GM12892 (cell line): ENCODE measurements around the gene TRAPPC2B. TPM values are rescaled to one million over a fixed set of nuclear protein-coding genes. Genes with fewer than 3 reads are reported as not detected.

Experiments
- DNase-seq: peaks from one replicate; pipeline ENCODE4 v3.0.0; 2011; ENCODE audit not compliant: insufficient read length
- FAIRE-seq: peaks from 2 replicates; lab custom pipeline; 2011; peaks lifted over from hg19 to GRCh38; lab: Jason Lieb, UNC
- POLR2A ChIP-seq: IDR thresholded peaks from 2 replicates; pipeline ENCODE4 v1.6.1; 2011; ENCODE audit warnings: low read depth, low read length, control low read depth
- POLR2AphosphoS5 ChIP-seq: IDR thresholded peaks from 2 replicates; pipeline ENCODE4 v1.6.1; 2011; ENCODE audit warnings: low read depth, low read length, control low read depth
- TAF1 ChIP-seq: IDR thresholded peaks from 2 replicates; pipeline ENCODE4 v1.6.1; 2011; ENCODE audit warnings: low read depth, mild to moderate bottlenecking, control low read depth, low read length, borderline replicate concordance
- polyA plus RNA-seq: library from polyadenylated mRNA; unstranded; fragments of >200 nt; gene quantifications from one replicate; pipeline ENCODE4 v1.2.1, GENCODE V29; 2012; ENCODE audit warnings: missing spikeins, inconsistent platforms; ENCODE audit not compliant: missing spikeins

Gene TRAPPC2B
- polyA plus RNA-seq: 17.6 TPM

- peak; percentile 100 for FAIRE-seq
- TF ChIP-seq TAF1 (peak; percentile 54; the same call in 1 of the 2 replicates), POLR2AphosphoS5 (peak; percentile 74), POLR2A (peak; percentile 77; the same call in 1 of the 2 replicates)
These were observed at the start of gene TRAPPC2B, which contains the start of gene ZNF547 for GRCh38 chr19:57362997-57363687. TSS of gene TRAPPC2B (plus strand) at chr19:57363551. CDS start at chr19:57364834, 1,283 bp downstream. TSS of gene ZNF547 (plus strand) at chr19:57363551. CDS start at chr19:57368556, 5,005 bp downstream.

DNA sequence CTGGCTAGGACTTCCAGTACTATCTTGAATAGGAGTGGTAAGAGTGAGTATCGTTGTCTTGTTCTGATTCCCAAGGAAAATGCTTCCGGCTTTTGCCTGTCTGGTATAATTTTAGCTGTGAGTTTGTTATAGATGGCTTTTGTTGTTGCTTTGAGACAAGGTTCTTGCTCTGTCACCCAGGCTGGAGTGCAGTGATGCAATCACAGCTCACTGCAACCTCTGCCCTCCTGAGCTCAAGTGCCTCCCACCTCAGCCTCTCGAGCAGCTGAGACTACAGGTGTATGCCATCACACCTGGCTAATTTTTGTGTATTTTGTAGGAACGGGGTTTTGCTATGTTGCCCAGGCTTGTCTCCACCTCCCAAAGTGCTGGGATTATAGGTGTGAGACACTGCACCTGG, 49.2 kb upstream of the TRAPPC2B start:
- FAIRE-seq: no peak
- DNase-seq: no peak
- TF ChIP-seq POLR2A: no peak
- TF ChIP-seq POLR2AphosphoS5: no peak
- no peak for TF ChIP-seq TAF1

More at GRCh38 chr19:57362997-57363687, at the start of gene TRAPPC2B, which contains the start of gene ZNF547:
- peak; percentile 81 for DNase-seq

GRCh38 chr19:57317503-57317902, 45.8 kb upstream of the TRAPPC2B start:
- no peak for DNase-seq
- no peak for FAIRE-seq
- no peak for TF ChIP-seq POLR2A
- TF ChIP-seq POLR2AphosphoS5: no peak
- TF ChIP-seq TAF1: no peak

- no peak for FAIRE-seq
These were observed 43.5 kb upstream of the TRAPPC2B start for GRCh38 chr19:57319869-57320179.

DNA sequence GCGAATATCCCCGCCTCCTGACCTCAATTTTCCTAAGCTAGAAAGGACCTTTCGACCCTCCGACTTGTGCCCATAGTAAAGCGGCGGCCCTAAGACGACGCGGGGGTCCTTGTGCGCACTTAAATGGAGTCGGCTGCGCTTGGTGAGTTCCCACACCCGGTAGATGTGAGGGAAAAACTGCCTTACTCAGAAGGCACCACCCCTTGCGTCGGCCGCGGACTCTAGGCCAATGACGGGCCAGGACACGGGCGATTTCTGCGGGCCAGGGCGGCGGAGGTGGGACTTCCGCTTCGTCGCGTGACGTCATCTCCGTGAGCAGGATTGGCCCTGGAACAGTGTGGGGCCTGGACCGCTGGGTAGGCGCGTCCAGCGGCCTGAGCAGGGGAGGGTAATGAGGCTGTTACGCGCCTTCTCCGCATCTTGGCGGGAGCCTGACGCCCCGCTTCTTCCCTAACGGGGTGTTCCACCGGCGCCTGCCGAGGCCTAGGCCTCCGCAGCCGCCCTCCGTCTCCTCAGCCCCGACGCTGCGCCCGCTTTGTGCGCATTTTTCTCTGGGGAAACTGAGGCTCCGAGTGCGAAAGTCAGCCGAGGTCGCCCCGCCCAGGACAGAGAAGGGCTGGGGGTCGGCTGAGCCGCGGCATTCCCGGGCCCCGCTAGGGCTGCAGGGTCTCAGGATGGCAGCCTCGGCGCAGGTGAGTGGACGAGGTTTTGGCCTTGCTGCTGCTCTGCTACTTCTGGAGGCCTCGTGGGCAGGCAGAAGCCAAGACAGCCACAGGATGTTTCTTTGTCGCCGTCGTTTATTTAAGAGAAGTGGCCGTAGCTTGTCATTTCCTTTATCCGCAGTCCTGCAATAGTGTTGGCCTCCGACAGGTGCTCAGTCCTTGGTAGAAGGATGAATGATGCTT, 42.9 kb upstream of the TRAPPC2B start, which contains the start of gene ZNF543:
TSS of gene ZNF543 (plus strand) at position 293 of the 905 bp plus-strand sequence. CDS start at position 675, 382 bp downstream.
- FAIRE-seq (peak; percentile 99), DNase-seq (peak; percentile 97)
- TF ChIP-seq TAF1: 0 out of 2 replicates have a peak, but pooled peaks have one; percentile 42
- TF ChIP-seq POLR2A: peak; percentile 87
- TF ChIP-seq POLR2AphosphoS5: peak; percentile 88

More at GRCh38 chr19:57319869-57320179, 43.5 kb upstream of the TRAPPC2B start:
- TF ChIP-seq POLR2AphosphoS5 (no peak), POLR2A (no peak), TAF1 (no peak)
- DNase-seq: no peak

DNA sequence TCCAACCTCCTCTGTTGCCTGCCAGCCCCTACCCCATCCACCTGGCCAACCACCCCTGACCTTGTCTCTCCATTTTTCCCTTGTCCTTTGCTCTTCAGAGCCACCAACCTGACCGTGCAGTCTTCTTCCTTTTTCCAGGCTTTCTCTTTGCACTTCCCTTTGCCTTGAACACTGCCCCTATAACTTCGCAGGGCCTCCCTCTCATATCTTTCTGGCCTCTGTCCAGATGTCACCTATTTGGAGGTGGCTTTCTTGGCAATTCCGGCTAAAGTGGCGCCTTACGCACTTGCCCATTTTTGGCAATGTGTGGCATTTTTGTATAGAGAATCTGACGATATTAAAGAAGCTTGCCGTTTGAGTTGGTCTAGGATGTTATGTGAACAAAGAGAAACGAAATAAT, 42.2 kb upstream of the TRAPPC2B start:
- TF ChIP-seq POLR2A (no peak), POLR2AphosphoS5 (no peak), TAF1 (no peak)
- DNase-seq (no peak), FAIRE-seq (no peak)

DNA sequence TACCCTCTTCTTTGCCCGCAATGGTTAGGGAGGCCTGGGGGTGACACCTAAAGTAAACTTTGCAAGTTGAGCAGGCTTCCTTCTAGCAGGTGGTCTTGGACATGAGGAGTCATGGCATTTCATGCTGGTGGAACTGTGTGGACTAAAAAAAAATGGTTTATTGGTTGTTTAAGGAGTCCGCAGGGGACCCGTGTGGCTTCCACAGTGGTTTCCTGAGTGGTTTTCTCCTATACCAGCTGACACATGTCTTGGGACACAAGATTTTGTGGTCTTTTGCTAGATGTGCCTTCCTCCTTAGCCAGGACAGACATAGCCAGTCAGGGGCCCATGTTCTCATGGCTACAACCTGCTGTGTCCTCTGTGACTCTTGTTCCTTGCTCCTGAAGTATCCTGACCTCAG, 41.6 kb upstream of the TRAPPC2B start:
- no peak for DNase-seq
- no peak for FAIRE-seq
- TF ChIP-seq POLR2A (no peak), POLR2AphosphoS5 (no peak), TAF1 (no peak)

DNA sequence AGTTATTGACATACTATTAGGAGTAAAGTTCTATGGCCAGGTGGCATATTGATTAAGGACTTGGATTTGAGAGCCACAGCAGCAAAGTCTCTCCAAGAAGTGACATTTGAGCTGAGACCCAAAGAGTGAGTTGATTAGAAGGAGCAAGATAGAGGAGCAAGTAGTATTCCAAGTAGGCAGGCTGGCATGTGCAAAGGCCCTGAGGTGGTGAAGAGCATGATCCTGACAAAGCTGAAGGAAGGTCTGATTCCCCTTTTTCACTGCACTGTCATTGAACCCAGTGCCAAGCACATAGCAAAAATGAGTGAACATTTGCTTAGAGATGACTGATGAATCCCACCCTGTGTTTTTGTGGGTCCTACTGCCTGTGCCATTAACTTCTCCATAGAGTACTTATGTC, 38.4 kb upstream of the TRAPPC2B start:
- FAIRE-seq (no peak), DNase-seq (no peak)
- no peak for TF ChIP-seq POLR2AphosphoS5
- TF ChIP-seq POLR2A: no peak
- TF ChIP-seq TAF1: no peak

DNA sequence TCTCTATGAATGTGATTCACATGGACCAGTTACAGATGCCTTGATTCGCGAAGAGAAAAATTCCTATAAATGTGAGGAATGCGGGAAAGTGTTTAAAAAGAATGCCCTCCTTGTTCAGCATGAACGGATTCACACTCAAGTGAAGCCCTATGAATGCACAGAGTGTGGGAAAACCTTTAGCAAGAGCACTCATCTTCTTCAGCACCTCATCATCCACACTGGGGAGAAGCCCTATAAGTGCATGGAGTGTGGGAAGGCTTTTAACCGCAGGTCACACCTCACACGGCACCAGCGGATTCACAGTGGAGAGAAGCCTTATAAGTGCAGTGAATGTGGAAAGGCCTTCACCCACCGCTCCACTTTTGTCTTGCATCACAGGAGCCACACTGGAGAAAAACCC, 35.4 kb upstream of the TRAPPC2B start:
- DNase-seq (no peak), FAIRE-seq (no peak)
- TF ChIP-seq POLR2A: no peak
- no peak for TF ChIP-seq TAF1
- no peak for TF ChIP-seq POLR2AphosphoS5

DNA sequence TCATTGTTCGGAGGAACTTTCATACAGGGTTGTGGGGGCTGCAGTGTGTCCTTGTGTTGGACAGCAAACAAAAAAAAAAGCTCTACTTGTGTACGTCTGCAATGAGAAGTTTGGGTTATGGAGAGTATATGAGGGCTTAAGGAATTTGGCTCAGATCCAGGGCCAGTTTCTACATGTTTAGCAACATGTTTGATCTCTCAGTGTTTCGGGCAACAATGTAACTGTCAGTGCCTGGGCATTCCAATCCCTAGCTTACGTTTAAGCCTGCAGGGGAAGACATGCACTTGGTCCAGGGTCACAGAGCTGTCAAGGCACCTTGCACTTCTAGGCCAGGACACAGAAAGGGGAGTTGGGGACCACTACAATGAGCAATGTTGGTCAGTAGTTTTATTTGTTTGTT, 29.2 kb upstream of the TRAPPC2B start:
- DNase-seq (no peak), FAIRE-seq (no peak)
- TF ChIP-seq POLR2AphosphoS5: no peak
- no peak for TF ChIP-seq TAF1
- no peak for TF ChIP-seq POLR2A

- FAIRE-seq (no peak), DNase-seq (no peak)
- TF ChIP-seq POLR2A (no peak), TAF1 (no peak), POLR2AphosphoS5 (no peak)
These were observed 24.5 kb upstream of the TRAPPC2B start for GRCh38 chr19:57338877-57339276.

DNA sequence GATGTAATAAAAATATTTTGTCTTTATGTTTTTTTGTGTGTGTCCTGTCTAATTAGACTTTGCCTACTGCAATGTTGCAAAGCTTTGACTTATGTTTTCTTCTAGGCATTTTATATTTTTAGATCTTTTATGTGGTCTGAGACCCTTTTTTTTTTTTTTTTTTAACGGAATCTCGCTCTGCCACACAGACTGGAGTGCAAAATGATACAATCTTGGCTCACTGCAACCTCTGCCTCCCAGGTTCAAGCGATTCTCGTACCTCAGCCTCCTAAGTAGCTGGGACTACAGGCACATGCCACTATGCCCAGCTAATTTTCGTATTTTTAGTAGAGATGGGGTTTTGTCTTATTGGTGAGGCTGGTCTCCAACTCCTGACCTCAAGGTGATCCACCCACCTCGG, 20.8 kb upstream of the TRAPPC2B start:
- TF ChIP-seq POLR2AphosphoS5 (no peak), POLR2A (no peak), TAF1 (no peak)
- FAIRE-seq (no peak), DNase-seq (no peak)
